ENCODE data around the gene YY1. TPM values are rescaled to one million over a fixed set of nuclear protein-coding genes. Genes with fewer than 3 reads are reported as not detected.
A peak's percentile ranks its signal among the peaks of the same experiment; 100 is the strongest.

YY1 gene
- total RNA-seq, 2 donors from 2014 or later = 31.3 to 36.3 TPM

GRCh38 chr14:100239211-100239839 lies 381 bp downstream of the YY1 start:
- Histone ChIP-seq H3K27ac (peak overlapping the region; percentile 89 to 96), H3K36me3 (no peaks in the 10 kb centered on the region), H3K9me3 (no peaks in the 10 kb centered on the region), H3K27me3 (no peaks in the 10 kb centered on the region), H3K4me1 (peaks cover 0 to 50% of the 10 kb centered on the region in 2 donors), H3K4me3 (peak overlapping the region; percentile 91 to 99)
- no peak for DNase-seq (ENCODE audit: low spot score)
- TF ChIP-seq, protein P1, sequence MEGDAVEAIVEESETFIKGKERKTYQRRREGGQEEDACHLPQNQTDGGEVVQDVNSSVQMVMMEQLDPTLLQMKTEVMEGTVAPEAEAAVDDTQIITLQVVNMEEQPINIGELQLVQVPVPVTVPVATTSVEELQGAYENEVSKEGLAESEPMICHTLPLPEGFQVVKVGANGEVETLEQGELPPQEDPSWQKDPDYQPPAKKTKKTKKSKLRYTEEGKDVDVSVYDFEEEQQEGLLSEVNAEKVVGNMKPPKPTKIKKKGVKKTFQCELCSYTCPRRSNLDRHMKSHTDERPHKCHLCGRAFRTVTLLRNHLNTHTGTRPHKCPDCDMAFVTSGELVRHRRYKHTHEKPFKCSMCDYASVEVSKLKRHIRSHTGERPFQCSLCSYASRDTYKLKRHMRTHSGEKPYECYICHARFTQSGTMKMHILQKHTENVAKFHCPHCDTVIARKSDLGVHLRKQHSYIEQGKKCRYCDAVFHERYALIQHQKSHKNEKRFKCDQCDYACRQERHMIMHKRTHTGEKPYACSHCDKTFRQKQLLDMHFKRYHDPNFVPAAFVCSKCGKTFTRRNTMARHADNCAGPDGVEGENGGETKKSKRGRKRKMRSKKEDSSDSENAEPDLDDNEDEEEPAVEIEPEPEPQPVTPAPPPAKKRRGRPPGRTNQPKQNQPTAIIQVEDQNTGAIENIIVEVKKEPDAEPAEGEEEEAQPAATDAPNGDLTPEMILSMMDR (IDR thresholded peaks at IDR 0.05) = no peak

GRCh38 chr14:100239840-100240667 lies 1.1 kb downstream of the YY1 start:
- H3K4me3 ChIP-seq = peak overlapping the region; percentile 91 to 99
- H3K9me3 ChIP-seq = no peaks in the 10 kb centered on the region
- H3K4me1 ChIP-seq = peaks cover 0 to 57% of the 10 kb centered on the region in 2 donors
- peak overlapping the region; percentile 94 to 96 for H3K27ac ChIP-seq
- TF ChIP-seq, protein P1 (IDR thresholded peaks at IDR 0.05) = peak; percentile 80 to 82
- no peaks in the 10 kb centered on the region for H3K36me3 ChIP-seq
- H3K27me3 ChIP-seq = no peaks in the 10 kb centered on the region
- DNase-seq (ENCODE audit: low spot score) = peak; percentile 85

DNA sequence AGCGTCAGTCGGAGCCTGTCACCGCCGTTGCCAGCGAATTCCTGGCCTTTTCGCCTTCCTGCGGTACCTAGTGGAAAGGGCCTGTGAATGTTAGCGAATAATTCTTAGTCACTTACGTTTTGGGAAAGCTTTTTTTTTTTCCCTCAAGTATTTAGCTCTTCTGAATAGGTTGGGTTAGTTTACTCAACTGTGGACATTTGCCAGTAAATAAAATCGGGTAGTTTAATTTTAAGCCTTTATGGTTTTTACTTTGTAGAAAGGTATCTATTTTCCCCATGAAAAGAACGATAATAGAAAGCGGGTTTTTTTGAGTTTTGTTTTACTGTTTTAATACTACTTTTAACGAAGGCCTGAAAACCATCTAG lies 1.7 kb downstream of the YY1 start:
- peaks cover 0 to 63% of the 10 kb centered on the region in 2 donors for H3K4me1 ChIP-seq
- peak overlapping the region; percentile 92 to 94 for H3K27ac ChIP-seq
- H3K27me3 ChIP-seq = no peaks in the 10 kb centered on the region
- TF ChIP-seq, protein P1 (IDR thresholded peaks at IDR 0.05) = no peak
- H3K4me3 ChIP-seq = peak overlapping the region; percentile 91 to 99
- H3K9me3 ChIP-seq = no peaks in the 10 kb centered on the region
- no peaks in the 10 kb centered on the region for H3K36me3 ChIP-seq
- DNase-seq (ENCODE audit: low spot score) = no peak

- Histone ChIP-seq H3K9me3 (no peaks in the 10 kb centered on the region), H3K36me3 (no peaks in the 10 kb centered on the region), H3K4me1 (peaks cover 0 to 67% of the 10 kb centered on the region in 2 donors), H3K27me3 (no peaks in the 10 kb centered on the region), H3K27ac (peak overlapping the region; percentile 92 to 94), H3K4me3 (peak overlapping the region; percentile 91 to 99)
- TF ChIP-seq, protein P1 (IDR thresholded peaks at IDR 0.05) = no peak
- no peak for DNase-seq (ENCODE audit: low spot score)
Observed at GRCh38 chr14:100241279-100241678, 2.3 kb downstream of the YY1 start.

DNA sequence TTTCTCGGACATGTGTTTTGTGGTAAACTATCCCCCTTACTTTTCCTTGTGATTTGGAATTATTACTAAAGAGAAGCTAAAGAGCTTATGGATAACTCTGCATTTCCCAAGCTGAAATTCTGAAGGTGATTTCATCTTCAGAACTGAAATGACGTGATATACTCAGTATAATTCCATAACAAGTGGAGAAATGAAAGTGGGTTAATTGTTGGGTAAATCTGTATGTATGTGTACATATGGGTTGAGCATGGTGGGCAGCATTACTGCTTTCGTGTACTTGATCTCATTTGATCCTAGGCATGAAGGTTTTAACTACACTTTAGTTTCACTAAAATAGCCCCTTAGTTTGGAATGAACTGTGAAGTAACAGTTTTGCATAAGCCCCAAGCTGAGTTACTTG lies 4.1 kb downstream of the YY1 start:
- H3K36me3 ChIP-seq = no peaks in the 10 kb centered on the region
- H3K4me3 ChIP-seq = no peak overlapping the region
- H3K9me3 ChIP-seq = no peaks in the 10 kb centered on the region
- H3K27me3 ChIP-seq = no peaks in the 10 kb centered on the region
- TF ChIP-seq, protein P1 (IDR thresholded peaks at IDR 0.05) = no peak
- H3K4me1 ChIP-seq = peaks cover 0 to 66% of the 10 kb centered on the region in 2 donors
- no peak overlapping the region for H3K27ac ChIP-seq
- no peak for DNase-seq (ENCODE audit: low spot score)

Measured in right atrium auricular region (tissue), 2 donors.